Epidermal melanocyte (primary cell): ENCODE data around the gene DYNAP.

ENCODE experiments used
- DNase-seq: peaks from one replicate; pipeline ENCODE4 v3.0.0; 2011; ENCODE audit warnings: low spot score; ENCODE audit not compliant: insufficient read length

Gene DYNAP

GRCh38 chr18:54590945-54591344, at the start of gene DYNAP:
TSS of gene DYNAP (plus strand) at chr18:54591245. CDS start at chr18:54591283, 38 bp downstream.
- DNase-seq = no peak

GRCh38 chr18:54551590-54551989, 39.5 kb upstream of the DYNAP start:
- DNase-seq = no peak

- DNase-seq = no peak
Measured at GRCh38 chr18:54555286-54555685, 35.8 kb upstream of the DYNAP start.

- no peak for DNase-seq
Measured at GRCh38 chr18:54555996-54556395, 35.0 kb upstream of the DYNAP start.

- DNase-seq = no peak
Measured at GRCh38 chr18:54557958-54558357, 33.1 kb upstream of the DYNAP start.

- DNase-seq = no peak
Measured at GRCh38 chr18:54558609-54559585, 32.1 kb upstream of the DYNAP start.

GRCh38 chr18:54561706-54562267, 29.3 kb upstream of the DYNAP start:
- DNase-seq = no peak

GRCh38 chr18:54580202-54580729, 10.8 kb upstream of the DYNAP start:
- no peak for DNase-seq

- DNase-seq = no peak
Measured at GRCh38 chr18:54584065-54584464, 7.0 kb upstream of the DYNAP start.

- DNase-seq = no peak
Measured at GRCh38 chr18:54585743-54586142, 5.3 kb upstream of the DYNAP start.

GRCh38 chr18:54604211-54604610, 13.2 kb downstream of the DYNAP start:
- DNase-seq = no peak

GRCh38 chr18:54606835-54607212, 15.8 kb downstream of the DYNAP start:
- no peak for DNase-seq

- DNase-seq = no peak
Measured at GRCh38 chr18:54607213-54608027, 16.4 kb downstream of the DYNAP start.

GRCh38 chr18:54608028-54608642, 17.1 kb downstream of the DYNAP start:
- no peak for DNase-seq

GRCh38 chr18:54611816-54612215, 20.8 kb downstream of the DYNAP start:
- DNase-seq = no peak

GRCh38 chr18:54612237-54612636, 21.2 kb downstream of the DYNAP start:
- no peak for DNase-seq

GRCh38 chr18:54613174-54613573, 22.1 kb downstream of the DYNAP start:
- DNase-seq = no peak

GRCh38 chr18:54616220-54616848, 25.3 kb downstream of the DYNAP start:
- DNase-seq = no peak

- no peak for DNase-seq
Measured at GRCh38 chr18:54622084-54622483, 31.0 kb downstream of the DYNAP start.

- DNase-seq = no peak
Measured at GRCh38 chr18:54626779-54627178, 35.7 kb downstream of the DYNAP start.

- no peak for DNase-seq
Measured at GRCh38 chr18:54630963-54631362, 39.9 kb downstream of the DYNAP start.
